IMR-90 (cell line): ENCODE measurements around the gene ZSCAN18.

Source experiments
- SMC3 ChIP-seq: fragments of 150-350 bp; IDR thresholded peaks from 2 replicates; pipeline ENCODE4 v1.6.1; 2016; ENCODE audit warnings: low read depth, mild to moderate bottlenecking, antibody characterized with exemption, low read length, moderate library complexity
- TF ChIP-seq, protein P1 (sequence below): conservative IDR thresholded peaks from 2 replicates; pipeline ENCODE4 v1.5.1; 2012; ENCODE audit warnings: mild to moderate bottlenecking, low read depth, low read length, improper control_type of control experiment
- TF ChIP-seq, protein P2 (sequence below): fragments of 150-350 bp; IDR thresholded peaks from 2 replicates; pipeline ENCODE4 v1.6.1; 2017; ENCODE audit warnings: mild to moderate bottlenecking, antibody characterized with exemption, low read length, low read depth

DNA sequence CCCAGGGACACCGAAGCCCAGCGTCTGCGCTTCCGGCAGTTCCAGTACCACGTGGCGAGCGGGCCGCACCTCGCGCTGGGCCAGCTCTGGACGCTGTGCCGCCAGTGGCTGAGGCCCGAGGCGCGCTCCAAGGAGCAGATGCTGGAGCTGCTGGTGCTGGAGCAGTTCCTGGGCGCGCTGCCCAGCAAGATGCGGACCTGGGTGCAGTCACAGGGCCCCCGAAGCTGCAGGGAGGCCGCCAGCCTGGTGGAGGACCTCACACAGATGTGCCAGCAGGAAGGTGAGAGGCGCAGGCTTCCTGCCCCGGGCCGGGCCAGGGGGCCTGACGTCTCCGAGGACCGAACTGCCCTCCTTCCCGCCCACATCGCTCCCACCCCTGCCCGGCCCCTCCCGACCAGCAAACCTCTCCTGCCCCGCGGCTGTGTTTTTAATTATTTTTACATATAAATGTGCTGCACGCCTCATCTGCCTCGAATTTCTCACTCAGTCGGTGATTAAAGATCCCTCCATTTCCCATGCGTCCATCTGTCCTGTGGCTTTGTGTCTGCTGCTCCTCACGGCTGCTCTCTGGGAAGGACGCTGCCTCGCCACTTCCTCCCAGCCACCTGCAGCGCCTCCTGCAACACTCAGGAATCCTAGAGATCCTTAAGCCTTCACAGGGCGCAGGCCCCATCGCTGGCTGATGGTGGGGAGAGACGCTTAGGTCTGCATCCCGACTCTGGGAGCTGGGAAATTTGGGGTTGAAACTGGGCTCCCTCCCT, 59.9 kb downstream of the ZSCAN18 start:
- TF ChIP-seq, protein P1, sequence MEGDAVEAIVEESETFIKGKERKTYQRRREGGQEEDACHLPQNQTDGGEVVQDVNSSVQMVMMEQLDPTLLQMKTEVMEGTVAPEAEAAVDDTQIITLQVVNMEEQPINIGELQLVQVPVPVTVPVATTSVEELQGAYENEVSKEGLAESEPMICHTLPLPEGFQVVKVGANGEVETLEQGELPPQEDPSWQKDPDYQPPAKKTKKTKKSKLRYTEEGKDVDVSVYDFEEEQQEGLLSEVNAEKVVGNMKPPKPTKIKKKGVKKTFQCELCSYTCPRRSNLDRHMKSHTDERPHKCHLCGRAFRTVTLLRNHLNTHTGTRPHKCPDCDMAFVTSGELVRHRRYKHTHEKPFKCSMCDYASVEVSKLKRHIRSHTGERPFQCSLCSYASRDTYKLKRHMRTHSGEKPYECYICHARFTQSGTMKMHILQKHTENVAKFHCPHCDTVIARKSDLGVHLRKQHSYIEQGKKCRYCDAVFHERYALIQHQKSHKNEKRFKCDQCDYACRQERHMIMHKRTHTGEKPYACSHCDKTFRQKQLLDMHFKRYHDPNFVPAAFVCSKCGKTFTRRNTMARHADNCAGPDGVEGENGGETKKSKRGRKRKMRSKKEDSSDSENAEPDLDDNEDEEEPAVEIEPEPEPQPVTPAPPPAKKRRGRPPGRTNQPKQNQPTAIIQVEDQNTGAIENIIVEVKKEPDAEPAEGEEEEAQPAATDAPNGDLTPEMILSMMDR = no peak
- TF ChIP-seq, protein P2, sequence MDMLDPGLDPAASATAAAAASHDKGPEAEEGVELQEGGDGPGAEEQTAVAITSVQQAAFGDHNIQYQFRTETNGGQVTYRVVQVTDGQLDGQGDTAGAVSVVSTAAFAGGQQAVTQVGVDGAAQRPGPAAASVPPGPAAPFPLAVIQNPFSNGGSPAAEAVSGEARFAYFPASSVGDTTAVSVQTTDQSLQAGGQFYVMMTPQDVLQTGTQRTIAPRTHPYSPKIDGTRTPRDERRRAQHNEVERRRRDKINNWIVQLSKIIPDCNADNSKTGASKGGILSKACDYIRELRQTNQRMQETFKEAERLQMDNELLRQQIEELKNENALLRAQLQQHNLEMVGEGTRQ = no peak
- no peak for TF ChIP-seq SMC3
